Measurements from ENCODE around the gene TMEM156. TPM values are rescaled to one million over a fixed set of nuclear protein-coding genes. Genes with fewer than 3 reads are reported as not detected.
A peak's percentile ranks its signal among the peaks of the same experiment; 100 is the strongest.
"Not testable (repeated sequence)": the region's sequence is repeated elsewhere in the genome, so short reads cannot be mapped to it uniquely, and the experiment has no call there.

The TMEM156 gene
- polyA plus RNA-seq, 3 donors = 2.7 to 3.8 (median 2.7) TPM

- DNase-seq = peak; percentile 16
Measured at GRCh38 chr4:39043861-39044363, 11.7 kb upstream of the TMEM156 start.

- DNase-seq = no peak
Measured at GRCh38 chr4:39043058-39043860, 11.1 kb upstream of the TMEM156 start.

- DNase-seq = no peak
Measured at GRCh38 chr4:39042366-39042765, 10.2 kb upstream of the TMEM156 start.

GRCh38 chr4:39039108-39039507, 6.9 kb upstream of the TMEM156 start:
- DNase-seq = no peak

GRCh38 chr4:39037941-39038340, 5.7 kb upstream of the TMEM156 start:
- no peak for DNase-seq

GRCh38 chr4:39037491-39037825, 5.2 kb upstream of the TMEM156 start:
- peak; percentile 17 for DNase-seq

- no peak for DNase-seq
Measured at GRCh38 chr4:39036172-39036571, 4.0 kb upstream of the TMEM156 start.

- DNase-seq = not testable (repeated sequence)
Measured at GRCh38 chr4:39031590-39032020, 604 bp downstream of the TMEM156 start.

- no peak for DNase-seq
Measured at GRCh38 chr4:39030725-39031124, 1.5 kb downstream of the TMEM156 start.

- no peak for DNase-seq
Measured at GRCh38 chr4:39029752-39030694, 2.2 kb downstream of the TMEM156 start.

- no peak for DNase-seq
Measured at GRCh38 chr4:39026096-39026495, 6.1 kb downstream of the TMEM156 start.

GRCh38 chr4:39025552-39026085, 6.6 kb downstream of the TMEM156 start:
- no peak for DNase-seq

GRCh38 chr4:39024311-39024865, 7.8 kb downstream of the TMEM156 start:
- no peak for DNase-seq

- no peak for DNase-seq
Measured at GRCh38 chr4:39023059-39023458, 9.2 kb downstream of the TMEM156 start.

GRCh38 chr4:39022241-39022640, 10.0 kb downstream of the TMEM156 start:
- DNase-seq = no peak

GRCh38 chr4:39021631-39022030, 10.6 kb downstream of the TMEM156 start:
- no peak for DNase-seq

GRCh38 chr4:39020130-39020529, 12.1 kb downstream of the TMEM156 start:
- no peak for DNase-seq

- no peak for DNase-seq
Measured at GRCh38 chr4:39014028-39014427, 18.2 kb downstream of the TMEM156 start.

GRCh38 chr4:39004758-39005157, 27.5 kb downstream of the TMEM156 start:
- DNase-seq = no peak

- not testable (repeated sequence) for DNase-seq
Measured at GRCh38 chr4:39002058-39002457, 30.2 kb downstream of the TMEM156 start.

- DNase-seq = no peak
Measured at GRCh38 chr4:38995660-38996005, 36.6 kb downstream of the TMEM156 start.

GRCh38 chr4:38994135-38994534, 38.1 kb downstream of the TMEM156 start:
- no peak for DNase-seq
